ENCODE measurements around the gene PANK4.

- TF ChIP-seq, protein P1, sequence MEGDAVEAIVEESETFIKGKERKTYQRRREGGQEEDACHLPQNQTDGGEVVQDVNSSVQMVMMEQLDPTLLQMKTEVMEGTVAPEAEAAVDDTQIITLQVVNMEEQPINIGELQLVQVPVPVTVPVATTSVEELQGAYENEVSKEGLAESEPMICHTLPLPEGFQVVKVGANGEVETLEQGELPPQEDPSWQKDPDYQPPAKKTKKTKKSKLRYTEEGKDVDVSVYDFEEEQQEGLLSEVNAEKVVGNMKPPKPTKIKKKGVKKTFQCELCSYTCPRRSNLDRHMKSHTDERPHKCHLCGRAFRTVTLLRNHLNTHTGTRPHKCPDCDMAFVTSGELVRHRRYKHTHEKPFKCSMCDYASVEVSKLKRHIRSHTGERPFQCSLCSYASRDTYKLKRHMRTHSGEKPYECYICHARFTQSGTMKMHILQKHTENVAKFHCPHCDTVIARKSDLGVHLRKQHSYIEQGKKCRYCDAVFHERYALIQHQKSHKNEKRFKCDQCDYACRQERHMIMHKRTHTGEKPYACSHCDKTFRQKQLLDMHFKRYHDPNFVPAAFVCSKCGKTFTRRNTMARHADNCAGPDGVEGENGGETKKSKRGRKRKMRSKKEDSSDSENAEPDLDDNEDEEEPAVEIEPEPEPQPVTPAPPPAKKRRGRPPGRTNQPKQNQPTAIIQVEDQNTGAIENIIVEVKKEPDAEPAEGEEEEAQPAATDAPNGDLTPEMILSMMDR (IDR thresholded peaks at IDR 0.05; ENCODE audit: low read depth, low read length, poor library complexity, severe bottlenecking) = no peak
- TF ChIP-seq EZH2phosphoT487 (IDR thresholded peaks at IDR 0.05; ENCODE audit: borderline replicate concordance, low read length) = no peak
Measured at GRCh38 chr1:2481885-2482284, 44.5 kb downstream of the PANK4 start.

All from DOHH2 (cell line).